ENCODE data around the gene SELENOP.

DNA sequence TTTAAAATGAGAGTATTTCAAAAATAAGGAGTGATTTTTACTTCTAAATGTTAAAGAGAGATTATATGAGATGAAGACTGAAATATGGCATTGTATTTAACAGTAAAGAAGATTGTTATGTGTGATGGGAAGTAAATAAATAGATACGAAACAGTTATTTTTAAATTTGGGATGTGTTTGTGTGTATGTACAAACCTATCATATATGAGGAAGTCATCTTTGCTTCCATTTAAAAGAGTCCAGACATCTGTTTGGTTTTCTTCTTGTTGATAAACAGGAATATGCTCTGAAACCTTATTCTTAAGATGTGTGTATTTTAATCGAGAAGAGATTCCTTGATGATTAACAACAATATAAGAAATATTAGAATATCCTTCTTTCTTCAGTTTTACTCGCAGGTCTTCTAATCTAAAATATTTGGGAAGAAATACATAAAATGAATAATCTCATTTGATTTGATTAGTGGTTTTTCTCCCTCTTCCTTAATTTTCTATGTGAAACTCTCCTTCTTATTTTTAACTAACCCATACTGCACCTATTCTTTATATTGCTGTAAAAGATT, 4.9 kb downstream of the SELENOP start:
- TF ChIP-seq RARB (CRISPR knock-in tag; IDR thresholded peaks at IDR 0.05) (no peak), ZFP3 (CRISPR knock-in tag; IDR thresholded peaks at IDR 0.05) (no peak), PPARA (CRISPR knock-in tag; IDR thresholded peaks at IDR 0.05; ENCODE audit: borderline replicate concordance) (no peak), ZFP30 (CRISPR knock-in tag; IDR thresholded peaks at IDR 0.05) (no peak), TOX (CRISPR knock-in tag; IDR thresholded peaks at IDR 0.05; ENCODE audit: borderline replicate concordance) (no peak), ISL1 (CRISPR knock-in tag; IDR thresholded peaks at IDR 0.05) (no peak), ZNF8 (CRISPR knock-in tag; IDR thresholded peaks at IDR 0.05) (no peak), TCF4 (CRISPR knock-in tag; IDR thresholded peaks at IDR 0.05; ENCODE audit: borderline replicate concordance) (no peak), CSDC2 (CRISPR knock-in tag; IDR thresholded peaks at IDR 0.05) (no peak), ZNF565 (CRISPR knock-in tag; conservative IDR thresholded peaks at IDR 0.05; ENCODE audit: low read depth) (no peak), ZNF70 (CRISPR knock-in tag; IDR thresholded peaks at IDR 0.05) (no peak)
- TF ChIP-seq, protein P1, sequence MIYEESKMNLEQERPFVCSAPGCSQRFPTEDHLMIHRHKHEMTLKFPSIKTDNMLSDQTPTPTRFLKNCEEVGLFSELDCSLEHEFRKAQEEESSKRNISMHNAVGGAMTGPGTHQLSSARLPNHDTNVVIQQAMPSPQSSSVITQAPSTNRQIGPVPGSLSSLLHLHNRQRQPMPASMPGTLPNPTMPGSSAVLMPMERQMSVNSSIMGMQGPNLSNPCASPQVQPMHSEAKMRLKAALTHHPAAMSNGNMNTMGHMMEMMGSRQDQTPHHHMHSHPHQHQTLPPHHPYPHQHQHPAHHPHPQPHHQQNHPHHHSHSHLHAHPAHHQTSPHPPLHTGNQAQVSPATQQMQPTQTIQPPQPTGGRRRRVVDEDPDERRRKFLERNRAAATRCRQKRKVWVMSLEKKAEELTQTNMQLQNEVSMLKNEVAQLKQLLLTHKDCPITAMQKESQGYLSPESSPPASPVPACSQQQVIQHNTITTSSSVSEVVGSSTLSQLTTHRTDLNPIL (CRISPR knock-in tag; IDR thresholded peaks at IDR 0.05; ENCODE audit: low read depth), result no peak
